ENCODE measurements around the gene PRDM1.

DNA sequence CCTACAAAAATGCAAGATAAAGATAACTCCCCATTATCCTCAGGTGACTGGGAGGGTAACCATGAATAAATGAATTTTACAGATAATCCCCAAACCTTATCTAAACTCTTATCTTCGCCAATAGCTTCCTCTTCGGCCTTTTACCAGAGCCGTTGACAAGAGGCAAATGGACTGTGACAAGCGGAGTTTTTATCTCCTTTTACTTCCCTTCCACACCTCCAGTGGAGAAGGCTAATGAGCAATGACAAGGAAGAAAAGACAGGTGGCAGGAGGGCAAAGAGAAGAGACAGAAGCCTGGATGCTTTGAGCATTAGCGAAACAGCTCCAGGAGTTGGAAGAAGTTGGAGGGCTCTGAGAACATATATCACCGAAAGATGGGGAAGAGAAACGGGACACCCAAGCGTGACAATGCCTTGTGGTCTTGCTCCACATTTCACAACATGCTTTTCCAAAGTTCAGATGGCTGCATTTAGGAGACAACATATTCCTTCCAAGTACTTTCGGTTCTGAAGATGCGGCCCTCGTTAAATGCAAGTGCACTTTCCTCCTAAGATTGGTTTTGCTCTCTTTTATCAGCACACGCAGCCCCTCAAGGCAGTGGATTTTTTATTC lies 69.2 kb downstream of the PRDM1 start:
- TF ChIP-seq BHLHE40 (IDR thresholded peaks at IDR 0.05; ENCODE audit: borderline replicate concordance) (no peak), TARDBP (IDR thresholded peaks at IDR 0.05) (no peak), SUZ12 (IDR thresholded peaks at IDR 0.05) (no peak), HDGF (IDR thresholded peaks at IDR 0.05; ENCODE audit: borderline replicate concordance) (no peak), SP1 (IDR thresholded peaks at IDR 0.05) (no peak), ZNF384 (IDR thresholded peaks at IDR 0.05) (no peak), FOXM1 (IDR thresholded peaks at IDR 0.05; ENCODE audit: borderline replicate concordance) (no peak), ELF4 (IDR thresholded peaks at IDR 0.05) (no peak), FOXA1 (IDR thresholded peaks at IDR 0.05) (no peak), CTBP1 (IDR thresholded peaks at IDR 0.05; ENCODE audit: borderline replicate concordance) (no peak), ARNT (IDR thresholded peaks at IDR 0.05) (no peak), NFRKB (IDR thresholded peaks at IDR 0.05) (no peak)
- TF ChIP-seq, protein P1, sequence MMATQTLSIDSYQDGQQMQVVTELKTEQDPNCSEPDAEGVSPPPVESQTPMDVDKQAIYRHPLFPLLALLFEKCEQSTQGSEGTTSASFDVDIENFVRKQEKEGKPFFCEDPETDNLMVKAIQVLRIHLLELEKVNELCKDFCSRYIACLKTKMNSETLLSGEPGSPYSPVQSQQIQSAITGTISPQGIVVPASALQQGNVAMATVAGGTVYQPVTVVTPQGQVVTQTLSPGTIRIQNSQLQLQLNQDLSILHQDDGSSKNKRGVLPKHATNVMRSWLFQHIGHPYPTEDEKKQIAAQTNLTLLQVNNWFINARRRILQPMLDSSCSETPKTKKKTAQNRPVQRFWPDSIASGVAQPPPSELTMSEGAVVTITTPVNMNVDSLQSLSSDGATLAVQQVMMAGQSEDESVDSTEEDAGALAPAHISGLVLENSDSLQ (IDR thresholded peaks at IDR 0.05), result no peak

Data from HEK293T (cell line).